AG04450 (cell line): ENCODE data around the gene LRRC59. TPM values are rescaled to one million over a fixed set of nuclear protein-coding genes. Genes with fewer than 3 reads are reported as not detected.
A peak's percentile ranks its signal among the peaks of the same experiment; 100 is the strongest.

Experiments
- CTCF ChIA-PET: fragments of 300-600, 350-600 bp; formaldehyde crosslinking; extraction: SDS; loops from one replicate; lab custom pipeline; 2022; ENCODE audit warnings: antibody characterized with exemption, inconsistent platforms; lab: Charles Lee
- POLR2A ChIA-PET: fragments of 350-600 bp; formaldehyde crosslinking; extraction: SDS; loops from one replicate; lab custom pipeline; 2021; ENCODE audit warnings: antibody characterized with exemption, inconsistent platforms; lab: Yijun Ruan, JAX
- DNase-seq: peaks from one replicate; pipeline ENCODE4 v3.0.0-alpha.2; 2011; ENCODE audit warnings: low read depth, low spot score
- H3K27ac ChIP-seq: one replicate; pipeline ENCODE4 v1.5.1; 2012; ENCODE audit warnings: low read depth, low read length, control low read depth
- H3K27me3 ChIP-seq: one replicate; pipeline ENCODE4 v1.6.0; 2012; ENCODE audit warnings: low read length; ENCODE audit not compliant: control insufficient read depth, insufficient read depth
- H3K4me3 ChIP-seq: 2 replicates; pipeline ENCODE4 v1.5.1; 2011; ENCODE audit warnings: mild to moderate bottlenecking, low read depth, low read length, control low read depth
- H3K9me3 ChIP-seq: 2 replicates; pipeline ENCODE4 v1.5.1; 2012; ENCODE audit warnings: low read length; ENCODE audit not compliant: control insufficient read depth, insufficient read depth
- polyA plus RNA-seq: library from polyadenylated mRNA; depleted of rRNA; stranded (reverse); fragments of >200 nt; gene quantifications from 2 replicates; pipeline ENCODE4 v1.2.3, GENCODE V29; 2011
- TF ChIP-seq, protein P1 (sequence below): IDR thresholded peaks from 2 replicates; pipeline ENCODE4 v1.5.1; 2011; ENCODE audit warnings: low read depth, low read length, control low read depth, inconsistent platforms

Gene LRRC59
- polyA plus RNA-seq, 1 experiment, result 143 TPM

DNA sequence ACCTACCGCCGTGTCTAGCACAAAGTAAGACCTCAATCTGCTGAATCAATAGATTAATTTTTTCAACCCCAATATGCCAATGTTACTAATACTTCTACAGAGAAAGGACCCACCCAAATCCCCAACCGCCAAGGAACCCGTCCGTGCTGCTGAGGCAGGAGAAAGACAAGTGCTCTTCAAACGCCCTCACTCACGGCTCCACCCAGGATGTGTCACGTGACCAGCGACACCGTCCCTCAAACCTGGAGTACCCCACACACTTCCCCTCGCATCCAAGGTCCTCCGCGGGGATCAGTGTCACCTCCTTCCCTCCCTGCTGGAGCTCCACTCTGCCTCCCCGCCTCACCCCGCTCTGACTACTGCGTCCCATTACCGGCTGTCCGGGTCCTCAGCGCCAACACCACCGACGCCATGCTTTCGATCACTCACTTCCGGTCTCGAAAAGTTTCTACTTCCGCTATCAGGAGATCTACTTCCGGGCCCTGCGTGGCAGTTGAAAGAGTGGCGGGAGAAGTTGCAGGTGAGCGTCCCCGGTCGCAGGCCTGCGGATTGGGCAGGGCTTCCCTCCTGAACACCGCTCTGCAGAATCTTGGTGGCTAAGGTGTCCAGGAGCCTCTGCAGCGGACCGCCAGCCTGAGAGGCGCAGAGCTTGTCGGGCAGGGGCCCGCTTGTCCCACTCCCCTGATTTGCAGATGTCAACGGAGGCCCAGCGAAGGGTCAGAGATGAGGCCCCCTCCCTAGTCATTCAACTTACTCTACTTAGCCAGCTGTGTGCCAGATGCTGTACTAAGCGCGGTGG lies 24.4 kb downstream of the LRRC59 start, which contains the start of the genes EME1 and MRPL27:
EME1 (plus strand) TSS at position 472 of the 799 bp plus-strand sequence. CDS start 1,980 bp downstream, outside the sequence.
MRPL27 (minus strand) TSS at position 427 of the 799 bp plus-strand sequence; CDS start at position 413, 14 bp downstream.
- peak within 1 kb of the TSS; percentile 66 for H3K4me3 ChIP-seq
- TF ChIP-seq, protein P1, sequence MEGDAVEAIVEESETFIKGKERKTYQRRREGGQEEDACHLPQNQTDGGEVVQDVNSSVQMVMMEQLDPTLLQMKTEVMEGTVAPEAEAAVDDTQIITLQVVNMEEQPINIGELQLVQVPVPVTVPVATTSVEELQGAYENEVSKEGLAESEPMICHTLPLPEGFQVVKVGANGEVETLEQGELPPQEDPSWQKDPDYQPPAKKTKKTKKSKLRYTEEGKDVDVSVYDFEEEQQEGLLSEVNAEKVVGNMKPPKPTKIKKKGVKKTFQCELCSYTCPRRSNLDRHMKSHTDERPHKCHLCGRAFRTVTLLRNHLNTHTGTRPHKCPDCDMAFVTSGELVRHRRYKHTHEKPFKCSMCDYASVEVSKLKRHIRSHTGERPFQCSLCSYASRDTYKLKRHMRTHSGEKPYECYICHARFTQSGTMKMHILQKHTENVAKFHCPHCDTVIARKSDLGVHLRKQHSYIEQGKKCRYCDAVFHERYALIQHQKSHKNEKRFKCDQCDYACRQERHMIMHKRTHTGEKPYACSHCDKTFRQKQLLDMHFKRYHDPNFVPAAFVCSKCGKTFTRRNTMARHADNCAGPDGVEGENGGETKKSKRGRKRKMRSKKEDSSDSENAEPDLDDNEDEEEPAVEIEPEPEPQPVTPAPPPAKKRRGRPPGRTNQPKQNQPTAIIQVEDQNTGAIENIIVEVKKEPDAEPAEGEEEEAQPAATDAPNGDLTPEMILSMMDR, result no peak
- POLR2A ChIA-PET, result interaction anchor here (1.0 kb wide), 1 partner anchor 13 kb away, joined by 3 read pairs; no protein-coding TSS in a partner anchor
- H3K27me3 ChIP-seq, result no peaks in the 10 kb centered on the region
- CTCF ChIA-PET, result interaction anchor here (1.2 to 4.7 kb wide), 2 partner anchors 10 to 24 kb away, joined by 4 to 47 read pairs; partner anchors contain the start of gene LRRC59
- no peaks in the 10 kb centered on the region for H3K9me3 ChIP-seq
- H3K27ac ChIP-seq, result peak within 1 kb of the TSS; percentile 76
- DNase-seq, result peak; percentile 44

DNA sequence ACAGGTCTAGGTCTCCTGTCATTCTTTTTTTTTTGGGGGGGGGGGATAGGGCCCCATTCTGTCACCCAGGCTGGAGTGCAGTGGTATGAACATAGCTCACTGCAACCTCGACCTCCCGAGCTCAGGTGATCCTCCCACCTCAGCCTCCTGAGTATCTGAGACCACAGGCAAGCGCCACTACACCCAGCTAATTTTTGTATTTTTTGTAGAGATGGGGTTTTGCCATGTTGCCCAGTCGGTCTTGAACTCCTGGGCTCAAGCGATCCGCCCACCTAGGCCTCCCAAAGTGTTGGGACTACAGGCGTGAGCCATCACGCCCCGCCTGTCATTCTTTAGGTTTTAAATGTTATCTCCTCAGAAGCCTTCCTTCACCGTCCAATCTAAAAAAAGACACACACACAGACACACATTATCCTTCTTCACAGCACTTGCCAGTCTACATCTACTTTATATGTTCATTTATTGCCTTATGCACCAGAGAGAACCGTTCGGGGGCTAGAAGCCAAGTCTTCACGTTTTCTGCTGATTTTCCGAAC lies 25.0 kb downstream of the LRRC59 start:
- H3K27ac ChIP-seq, result no peak overlapping the region
- TF ChIP-seq, protein P1, result no peak
- no peaks in the 10 kb centered on the region for H3K9me3 ChIP-seq
- H3K27me3 ChIP-seq, result no peaks in the 10 kb centered on the region
- DNase-seq, result no peak
- H3K4me3 ChIP-seq, result peak overlapping the region; percentile 66
- CTCF ChIA-PET, result interaction anchor here (0.6 to 4.7 kb wide), 4 partner anchors 10 to 25 kb away, joined by 3 to 47 read pairs (median 4); partner anchors contain the start of gene LRRC59
- POLR2A ChIA-PET, result interaction anchor here (1.0 kb wide), 1 partner anchor 12 kb away, joined by 3 read pairs; no protein-coding TSS in a partner anchor

DNA sequence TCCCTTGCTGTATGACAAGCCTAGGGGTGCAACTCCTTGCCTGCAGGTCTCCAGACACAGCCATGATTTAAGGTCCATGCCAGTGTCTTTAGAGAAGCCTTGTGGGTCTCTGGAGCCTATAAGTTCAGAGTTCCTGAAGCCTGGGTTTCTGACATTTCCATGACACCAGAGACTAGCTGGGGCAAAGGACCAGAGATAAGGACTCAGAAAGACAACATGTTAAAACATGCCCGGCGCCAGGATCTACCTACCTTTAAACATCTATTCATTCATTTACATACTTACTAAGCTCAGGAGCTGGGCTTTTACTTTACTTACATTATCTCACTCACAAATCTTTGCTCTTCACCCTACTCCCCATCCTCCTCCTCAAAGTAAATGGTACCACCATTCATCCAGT lies 25.8 kb downstream of the LRRC59 start:
- TF ChIP-seq, protein P1, result no peak
- Histone ChIP-seq H3K4me3 (peak overlapping the region; percentile 66), H3K27me3 (no peaks in the 10 kb centered on the region), H3K9me3 (no peaks in the 10 kb centered on the region), H3K27ac (no peak overlapping the region)
- ChIA-PET POLR2A (interaction anchor here (1.0 kb wide), 1 partner anchor 12 kb away, joined by 3 read pairs; no protein-coding TSS in a partner anchor), CTCF (interaction anchor here (0.6 to 4.7 kb wide), 4 partner anchors 9 to 278 kb away, joined by 3 to 47 read pairs (median 4); partner anchors contain the start of gene LRRC59)
- no peak for DNase-seq

DNA sequence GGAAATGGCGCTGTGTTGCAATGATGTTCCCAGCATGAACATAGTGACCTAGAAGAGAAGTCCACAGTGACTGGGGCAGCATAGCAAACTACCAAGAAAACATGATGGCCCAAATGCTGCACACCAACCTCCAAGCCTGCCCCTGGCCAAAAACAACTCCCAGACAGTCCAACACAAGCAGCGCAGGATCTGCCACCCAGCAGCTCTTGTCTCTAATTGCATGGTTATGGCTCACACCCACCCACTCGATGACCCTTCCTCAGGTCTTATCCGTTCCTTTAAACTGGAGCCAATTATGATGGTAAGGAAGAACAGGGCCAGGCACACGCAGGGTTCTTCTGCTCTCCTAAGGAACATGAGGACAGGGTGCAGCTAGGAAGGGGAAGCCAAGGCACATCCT lies 27.3 kb downstream of the LRRC59 start:
- ChIA-PET POLR2A (no interaction called here), CTCF (interaction anchor here (2.4 to 4.7 kb wide), 2 partner anchors 7 to 27 kb away, joined by 10 to 47 read pairs; partner anchors contain the start of gene LRRC59)
- H3K9me3 ChIP-seq, result no peaks in the 10 kb centered on the region
- H3K27me3 ChIP-seq, result no peaks in the 10 kb centered on the region
- TF ChIP-seq, protein P1, result no peak
- H3K27ac ChIP-seq, result no peak overlapping the region
- no peak overlapping the region for H3K4me3 ChIP-seq
- no peak for DNase-seq
